GM19351 (cell line): ENCODE results near the gene AP1S3.
A peak's percentile ranks its signal among the peaks of the same experiment; 100 is the strongest.

ENCODE experiments used
- ATAC-seq: cut with Tn5 transposase; IDR thresholded peaks from one replicate; pipeline ENCODE4 v1.9.1; 2021; ENCODE audit warnings: mild to moderate bottlenecking, moderate library complexity; ENCODE audit not compliant: unreplicated experiment

Gene AP1S3

DNA sequence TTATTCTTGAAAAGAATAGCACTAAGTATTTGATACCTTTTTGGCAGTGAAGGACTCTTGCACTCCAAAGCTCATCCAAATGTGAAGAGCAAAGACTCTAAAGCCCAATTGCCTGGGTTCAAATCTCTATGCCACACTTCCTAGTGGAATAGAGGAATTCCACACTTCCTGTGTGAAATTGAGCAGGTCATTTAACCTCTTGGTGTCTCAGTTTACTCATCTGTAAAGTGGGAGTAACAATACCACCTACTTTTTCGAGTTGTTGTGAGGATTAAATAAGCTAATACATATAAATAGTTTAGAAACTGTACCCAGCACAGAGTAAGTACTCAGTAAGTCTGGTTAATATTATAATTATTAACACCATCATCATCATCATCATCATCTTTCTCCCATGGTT, 72.6 kb downstream of the AP1S3 start:
- no peak for ATAC-seq

DNA sequence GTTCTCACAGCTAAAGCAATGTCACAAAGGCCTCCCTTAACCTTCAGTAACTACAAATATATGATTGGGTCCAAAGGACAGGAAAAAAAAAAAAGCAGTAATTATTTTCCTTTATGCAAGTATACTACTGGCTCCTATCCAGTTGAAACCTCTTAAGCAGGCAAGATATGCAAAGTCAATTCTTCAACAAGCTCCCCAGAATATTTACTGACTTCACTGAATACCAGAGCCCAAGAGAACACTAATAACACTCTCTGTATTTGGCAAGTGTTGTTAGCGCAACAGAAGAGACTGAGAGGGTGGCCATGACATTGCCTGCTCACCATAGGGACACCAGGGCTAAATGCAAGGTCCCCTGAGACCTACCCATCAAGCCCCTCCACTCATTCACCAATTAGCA, 74.5 kb downstream of the AP1S3 start:
- ATAC-seq = peak; percentile 21

DNA sequence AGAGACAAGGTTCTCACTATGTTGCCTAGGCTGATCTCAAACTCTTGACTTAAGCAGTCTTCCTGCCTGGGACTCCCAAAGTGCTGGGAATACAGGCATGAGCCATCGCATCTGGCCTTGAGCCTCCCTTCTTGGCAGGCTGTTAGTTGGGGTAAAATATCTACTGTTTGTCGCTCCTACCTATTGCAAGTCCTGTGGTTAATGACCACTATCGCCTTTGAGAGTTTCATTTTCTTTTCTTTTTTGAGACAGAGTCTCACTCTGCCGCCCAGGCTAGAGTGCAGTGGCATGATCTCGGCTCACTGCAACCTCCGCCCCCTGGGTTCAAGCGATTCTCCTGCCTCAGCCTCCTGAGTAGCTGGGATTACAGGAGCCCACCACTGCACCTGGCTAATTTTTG, 75.6 kb downstream of the AP1S3 start:
- peak; percentile 65 for ATAC-seq

DNA sequence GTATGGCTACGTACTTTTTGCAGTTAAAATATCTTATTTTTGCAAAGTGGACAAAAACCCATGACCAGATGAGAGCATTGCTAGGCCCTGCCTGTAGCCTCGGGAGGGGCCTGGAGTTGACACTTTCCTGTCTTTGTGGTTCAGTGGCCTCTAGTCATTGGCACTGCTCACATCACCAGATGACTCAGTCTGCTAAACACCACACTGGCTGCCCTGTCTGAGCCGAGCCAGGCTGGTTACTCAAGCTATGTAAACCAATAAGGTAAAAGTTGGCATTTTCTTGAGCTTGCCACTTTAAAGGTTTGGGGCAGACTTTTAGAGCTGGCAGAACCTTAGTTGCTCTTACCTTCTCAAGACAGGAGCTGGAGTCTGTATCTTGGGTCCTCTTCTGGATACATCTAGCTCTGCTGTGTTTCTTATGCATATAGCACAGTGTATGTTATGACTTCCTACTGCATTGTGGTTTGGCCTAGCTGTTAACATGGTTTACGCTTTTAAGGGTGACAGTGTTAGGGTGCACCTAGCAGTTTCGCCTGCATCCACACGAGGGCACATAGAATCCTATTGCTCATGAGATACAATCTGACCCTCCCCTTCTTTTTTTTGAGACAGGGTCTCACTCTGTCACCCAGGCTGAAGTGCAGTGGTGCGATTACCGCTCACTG, 76.4 kb downstream of the AP1S3 start:
- ATAC-seq = peak; percentile 77

DNA sequence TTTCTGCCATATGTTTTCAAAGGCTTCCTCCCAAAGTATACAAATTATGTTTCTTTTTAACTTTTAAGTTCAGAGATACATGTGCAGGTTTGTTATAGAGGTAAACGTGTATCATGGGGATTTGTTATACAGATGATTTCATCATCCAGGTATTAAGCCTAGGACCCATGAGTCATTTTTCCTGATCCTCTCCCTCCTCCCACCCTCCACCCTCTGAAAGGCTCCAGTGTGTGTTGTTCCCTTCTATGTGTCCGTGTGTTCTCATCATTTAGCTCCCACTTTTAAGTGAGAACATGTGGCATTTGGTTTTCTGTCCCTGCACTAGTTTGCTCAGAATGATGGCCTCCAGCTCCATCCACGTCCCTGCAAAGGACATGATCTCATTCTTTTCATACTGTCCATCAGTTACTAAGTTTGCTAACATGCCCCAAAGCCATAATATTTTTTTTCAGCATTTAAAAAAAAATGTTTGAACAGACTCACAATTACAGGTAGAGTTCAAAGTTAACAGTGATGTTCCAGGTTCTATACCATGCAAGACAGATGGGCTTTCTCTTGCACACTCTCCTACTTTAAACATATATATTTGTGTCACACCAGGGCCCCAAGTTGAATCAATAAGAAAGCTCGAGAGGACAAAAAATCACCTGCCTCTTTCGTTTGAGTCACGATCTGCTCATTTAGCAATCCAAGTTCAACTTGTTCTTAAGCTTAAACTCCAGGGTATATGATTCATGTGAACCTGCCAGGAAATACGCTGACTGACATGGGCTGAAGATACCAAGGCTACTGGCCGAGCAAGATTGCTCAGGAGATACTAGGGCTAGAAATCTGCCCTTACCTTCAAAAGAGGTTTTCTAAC, 77.6 kb downstream of the AP1S3 start:
- no peak for ATAC-seq

DNA sequence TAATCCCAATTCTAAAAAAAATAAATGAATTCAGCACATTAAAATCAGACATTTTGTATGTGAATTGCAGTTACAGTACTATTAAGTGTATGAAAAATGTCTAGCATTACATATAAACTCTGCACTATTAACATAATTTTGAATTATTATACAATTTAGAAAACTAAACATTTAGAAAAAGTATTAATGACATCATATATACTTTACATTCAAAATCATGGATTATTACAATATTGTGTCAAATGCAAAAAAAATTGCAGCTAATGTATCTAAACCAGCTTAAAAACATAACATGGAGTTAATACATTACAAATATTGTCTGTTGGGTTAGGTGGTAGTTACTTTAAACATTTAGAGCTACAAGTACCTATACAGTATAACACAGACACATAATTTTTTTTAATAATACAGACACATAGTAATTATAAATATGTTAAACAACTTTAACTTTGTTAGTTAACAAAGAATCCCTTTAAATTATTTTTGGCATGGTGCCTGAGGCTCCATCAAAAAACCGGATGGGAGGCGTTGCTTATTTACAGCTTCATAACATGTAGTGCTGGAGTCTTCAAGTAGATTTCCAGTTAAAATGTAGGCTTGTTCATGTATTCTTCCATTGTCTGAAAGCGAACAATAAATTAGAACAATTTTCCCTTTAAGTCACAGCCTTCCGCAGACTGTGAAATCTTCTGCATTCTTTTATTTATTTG, 79.1 kb downstream of the AP1S3 start:
- ATAC-seq = no peak

DNA sequence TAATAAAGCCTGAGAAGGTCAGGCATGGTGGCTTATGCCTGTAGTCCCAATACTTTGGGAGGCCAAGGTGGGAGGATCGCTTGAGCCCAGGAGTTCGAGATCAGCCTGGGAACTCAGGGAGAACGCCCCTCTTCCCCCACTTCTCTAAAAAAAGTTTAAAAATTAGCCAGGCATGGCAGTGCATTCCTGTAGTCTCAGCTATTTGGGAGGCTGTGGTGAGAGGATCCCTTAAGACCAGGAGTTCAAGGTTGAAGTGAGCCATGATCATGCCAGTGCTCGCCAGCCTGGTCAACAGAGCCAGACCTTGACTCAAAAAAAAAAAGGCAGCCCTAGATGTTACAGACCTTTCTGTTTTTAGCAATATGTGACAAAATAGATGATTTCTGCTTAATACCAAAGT, 83.4 kb downstream of the AP1S3 start:
- no peak for ATAC-seq

DNA sequence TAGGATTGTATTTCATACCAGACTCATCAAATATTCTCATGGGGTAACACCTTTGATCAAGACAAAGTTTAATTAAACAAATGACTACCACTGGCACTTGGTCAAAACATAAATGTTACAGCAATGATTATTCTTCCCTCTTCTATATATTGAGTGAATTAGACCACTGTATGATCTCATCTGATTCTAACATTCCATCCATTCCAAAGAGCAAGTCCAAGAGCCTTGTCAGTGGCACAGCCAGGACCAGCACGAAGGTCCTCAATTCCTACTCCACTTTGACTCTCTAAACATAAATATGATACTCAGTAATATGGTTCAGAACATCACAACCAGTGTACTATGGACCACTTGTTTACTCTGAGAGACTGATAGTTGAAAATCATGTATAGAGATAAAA, 86.4 kb downstream of the AP1S3 start:
- no peak for ATAC-seq

DNA sequence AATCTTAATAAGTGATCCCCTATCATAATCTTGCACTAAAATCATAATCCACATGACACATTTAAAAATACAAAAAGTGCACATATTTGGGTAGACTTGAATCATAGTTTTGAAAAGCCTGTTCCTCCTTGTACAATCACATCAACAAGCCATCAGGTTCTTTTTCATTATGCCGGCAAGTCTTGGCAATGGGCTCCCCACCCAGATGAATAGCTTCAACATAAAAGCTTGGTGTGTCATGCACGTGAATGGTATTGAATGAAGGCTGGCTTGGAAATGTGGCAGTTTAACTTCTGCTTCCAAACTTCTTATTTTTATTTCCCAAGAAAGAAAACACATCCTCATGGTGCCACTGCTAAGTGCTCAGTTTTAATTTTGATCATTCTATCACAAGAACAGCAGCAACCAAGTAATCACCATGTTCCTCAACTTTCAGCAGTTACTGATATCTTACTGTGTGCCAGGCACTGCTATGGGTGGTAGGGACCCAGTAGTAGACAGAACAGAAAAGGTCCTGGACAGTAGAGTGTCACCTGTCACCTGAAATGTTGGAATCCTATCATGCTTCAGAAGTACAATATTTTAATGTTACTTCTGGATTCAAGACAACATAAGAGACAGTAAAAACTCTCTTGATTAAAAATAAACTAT, 89.9 kb downstream of the AP1S3 start:
- no peak for ATAC-seq

DNA sequence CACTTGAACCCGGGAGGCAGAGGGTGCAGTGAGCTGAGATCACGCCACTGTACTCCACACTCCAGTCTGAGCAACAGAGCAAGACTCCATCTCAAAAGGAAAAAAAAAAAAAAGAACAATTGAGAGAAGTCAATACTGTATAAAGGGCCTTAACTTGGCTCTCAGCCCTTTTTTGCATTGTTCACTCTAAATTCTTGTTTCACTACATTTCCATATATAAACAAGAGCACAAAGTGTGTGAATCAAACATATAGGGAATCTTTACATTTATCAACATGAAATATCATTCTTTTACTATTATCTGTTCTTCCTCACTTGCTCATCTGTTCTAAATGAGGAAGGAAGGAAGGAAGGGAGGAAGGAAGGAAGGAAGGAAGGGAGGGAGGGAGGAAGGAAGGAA, 90.8 kb downstream of the AP1S3 start:
- no peak for ATAC-seq

DNA sequence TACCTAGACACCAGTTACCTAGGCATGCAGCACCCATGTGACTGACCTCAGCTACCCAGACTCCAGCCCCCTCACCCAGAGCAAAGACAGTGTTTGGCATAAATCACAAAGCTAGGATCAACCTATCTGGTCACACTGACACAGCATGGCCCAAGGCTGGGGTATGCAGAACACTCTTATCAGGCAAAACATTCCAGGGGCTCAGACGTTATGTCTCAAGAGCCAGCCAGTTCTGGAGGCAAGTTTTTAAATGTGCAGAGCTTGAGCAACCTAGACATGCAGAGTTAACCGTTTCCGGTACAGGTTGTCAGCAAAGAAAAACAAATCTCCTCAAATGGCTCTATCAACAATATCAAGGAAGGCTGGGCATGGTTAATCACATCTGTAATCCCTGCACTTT, 92.8 kb downstream of the AP1S3 start:
- ATAC-seq = no peak

DNA sequence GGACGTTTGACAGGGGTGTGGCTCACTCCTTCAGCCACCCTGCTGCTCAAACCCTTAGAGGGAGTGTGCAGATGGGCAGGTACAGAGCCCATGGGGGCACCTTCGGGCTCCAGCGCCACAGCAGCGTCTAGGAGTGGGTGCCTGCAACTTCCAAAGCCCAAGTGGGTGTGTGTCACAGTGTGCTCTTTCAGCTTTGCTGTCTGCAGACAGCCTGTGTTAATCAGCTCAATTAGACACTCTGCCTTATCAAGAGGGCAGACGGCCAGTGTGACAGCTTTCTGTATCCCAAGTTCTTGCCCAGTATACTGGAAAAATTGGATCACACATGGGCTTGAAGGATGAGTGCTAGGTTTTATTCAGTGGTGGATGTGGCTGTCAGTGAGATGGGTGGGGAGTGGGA, 96.7 kb downstream of the AP1S3 start:
- ATAC-seq = no peak

DNA sequence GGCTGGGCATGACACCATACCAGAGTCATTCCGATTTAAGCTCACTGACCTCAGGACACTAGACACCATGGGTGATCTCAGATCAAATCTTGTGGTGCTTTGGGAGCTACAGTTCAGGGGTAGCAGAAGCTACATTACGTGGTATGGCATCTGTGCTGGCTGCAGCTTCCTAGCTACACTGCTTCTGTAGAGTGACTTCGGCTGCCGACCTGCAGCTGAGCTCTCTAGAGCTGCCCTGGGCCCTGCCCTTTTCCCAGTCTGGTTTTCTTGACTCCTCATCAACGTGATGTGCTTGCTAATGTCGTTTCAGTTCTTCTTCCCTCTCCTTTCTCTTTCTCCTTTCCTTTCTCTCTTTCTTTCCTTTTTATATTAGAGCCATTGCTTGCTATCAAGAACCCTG, 100.2 kb downstream of the AP1S3 start:
- no peak for ATAC-seq

DNA sequence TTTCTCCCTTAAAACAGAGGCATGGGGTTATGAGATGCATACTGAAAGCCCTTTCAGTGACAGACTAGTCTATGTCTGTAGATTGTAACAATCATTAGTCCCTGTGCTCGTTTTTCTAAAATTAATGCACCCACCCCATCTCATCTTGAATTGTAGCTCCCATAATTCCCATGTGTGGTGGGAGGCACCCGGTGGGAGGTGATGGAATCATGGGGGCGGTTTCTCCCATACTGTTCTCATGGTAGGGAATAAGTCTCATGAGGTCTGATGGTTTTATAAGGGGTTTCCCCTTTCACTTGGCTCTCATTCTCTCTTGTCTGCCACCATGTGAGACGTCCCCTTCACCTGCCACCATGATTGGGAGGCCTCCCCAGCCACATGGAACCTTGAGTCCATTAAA, 100.9 kb downstream of the AP1S3 start:
- no peak for ATAC-seq

DNA sequence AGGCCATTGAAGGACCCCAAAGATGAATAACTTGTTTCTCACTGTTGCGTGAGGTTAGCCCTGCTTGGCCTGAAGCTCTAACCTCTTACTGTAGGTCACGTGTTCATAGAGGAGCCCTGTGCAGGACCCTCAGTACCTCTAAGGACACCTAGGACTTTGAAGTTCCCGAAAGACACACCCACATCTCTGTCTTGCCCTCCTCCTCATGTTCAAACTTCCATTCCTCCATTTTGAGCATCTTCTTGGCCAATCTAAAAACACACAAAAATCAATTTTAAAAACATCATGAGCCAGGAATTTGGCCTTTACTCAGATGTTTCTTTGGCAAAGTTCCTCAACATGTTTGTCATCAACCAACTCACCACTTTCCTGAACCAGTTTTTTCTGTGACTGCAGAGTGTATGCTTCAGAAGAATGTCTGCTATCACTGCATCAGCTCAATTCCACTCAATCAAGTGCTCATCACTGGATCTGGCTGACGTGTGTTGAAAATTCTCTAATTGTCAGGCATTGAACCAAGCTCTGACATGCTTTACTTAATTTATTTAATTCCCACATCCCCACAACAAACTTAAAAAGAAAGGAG, 101.6 kb downstream of the AP1S3 start:
- ATAC-seq = no peak

DNA sequence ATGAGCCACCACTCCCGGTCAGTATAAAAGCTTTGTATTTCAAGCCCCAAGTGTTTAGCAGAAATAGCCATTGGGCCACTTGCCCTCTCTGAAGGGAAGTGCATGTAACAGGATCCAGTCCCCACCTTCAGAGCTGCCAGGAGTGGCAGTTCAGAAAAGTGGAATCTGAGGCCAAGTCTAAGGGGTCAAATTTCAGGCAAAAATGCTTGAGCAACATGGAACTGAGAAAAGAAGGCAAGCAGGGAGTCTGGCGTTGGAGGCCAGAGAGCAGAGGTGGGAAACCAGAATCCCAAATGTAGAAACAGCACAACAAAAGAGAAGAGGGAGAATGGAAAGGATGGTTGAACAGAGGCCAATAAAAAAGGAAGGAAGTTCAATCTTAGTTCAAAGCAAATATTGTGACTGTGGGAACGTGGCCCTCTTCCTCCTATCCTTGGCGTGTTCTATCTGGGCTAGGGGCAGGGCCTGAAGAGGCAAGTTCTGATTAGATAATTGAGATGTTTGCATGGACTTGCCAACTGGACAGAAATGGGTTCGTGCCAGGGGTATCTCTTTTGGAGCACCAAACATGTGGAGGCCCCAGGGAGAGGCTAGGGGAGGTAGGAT, 102.2 kb downstream of the AP1S3 start:
- ATAC-seq = no peak

DNA sequence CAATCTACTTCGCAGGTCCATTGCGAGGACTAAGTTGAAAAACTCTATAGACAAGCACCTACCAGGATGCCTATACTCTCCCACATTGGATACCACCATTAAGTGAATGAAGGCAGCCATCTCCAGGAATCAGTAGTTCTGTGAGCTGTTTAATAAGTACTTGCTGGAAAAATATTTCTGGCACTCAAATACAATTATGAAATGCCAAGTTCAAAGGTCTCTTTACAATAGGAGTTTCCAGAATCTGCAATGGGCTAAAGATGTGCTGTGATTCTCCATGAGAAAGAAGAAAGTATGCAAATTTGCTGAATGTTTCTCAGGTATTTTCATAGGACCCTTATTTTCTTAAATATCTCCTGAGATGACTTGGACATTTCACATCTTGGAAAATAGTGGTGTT, 103.0 kb downstream of the AP1S3 start:
- ATAC-seq = no peak

DNA sequence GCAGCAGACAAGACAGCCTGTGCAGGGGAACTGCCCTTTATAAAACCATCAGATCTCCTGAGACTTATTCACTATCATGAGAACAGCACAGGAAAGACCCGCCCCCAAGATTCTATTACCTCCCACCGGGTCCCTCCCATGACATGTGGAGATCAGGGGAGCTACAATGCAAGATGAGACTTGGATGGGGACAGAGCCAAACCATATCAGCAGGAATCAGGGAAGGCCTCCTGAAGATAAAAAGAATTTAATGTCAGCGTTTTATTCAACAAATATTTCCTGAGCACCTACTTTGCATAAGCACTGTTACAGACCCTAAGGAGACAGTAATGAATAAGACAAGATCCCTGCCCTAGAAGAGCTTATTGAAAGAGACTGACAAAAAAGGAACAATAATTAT, 105.0 kb downstream of the AP1S3 start:
- no peak for ATAC-seq

DNA sequence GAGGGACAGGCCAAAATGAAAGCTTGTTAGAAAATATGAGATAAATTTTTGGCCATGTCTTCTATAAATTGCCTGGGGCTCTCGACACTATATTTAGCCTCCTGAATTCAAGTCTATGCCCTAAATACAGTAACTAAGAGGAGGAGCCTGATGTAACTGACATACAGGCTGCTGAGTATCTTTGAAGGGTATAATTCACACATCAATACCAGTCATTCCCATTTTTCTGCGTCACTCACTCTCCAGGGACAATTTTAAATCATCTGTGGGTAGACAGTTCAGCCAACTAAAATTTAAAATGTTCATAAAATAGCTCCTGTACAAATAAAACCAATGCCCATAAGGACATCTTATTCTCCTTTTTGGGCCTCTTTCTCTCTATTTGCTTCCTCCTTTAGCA, 105.9 kb downstream of the AP1S3 start:
- ATAC-seq = no peak

DNA sequence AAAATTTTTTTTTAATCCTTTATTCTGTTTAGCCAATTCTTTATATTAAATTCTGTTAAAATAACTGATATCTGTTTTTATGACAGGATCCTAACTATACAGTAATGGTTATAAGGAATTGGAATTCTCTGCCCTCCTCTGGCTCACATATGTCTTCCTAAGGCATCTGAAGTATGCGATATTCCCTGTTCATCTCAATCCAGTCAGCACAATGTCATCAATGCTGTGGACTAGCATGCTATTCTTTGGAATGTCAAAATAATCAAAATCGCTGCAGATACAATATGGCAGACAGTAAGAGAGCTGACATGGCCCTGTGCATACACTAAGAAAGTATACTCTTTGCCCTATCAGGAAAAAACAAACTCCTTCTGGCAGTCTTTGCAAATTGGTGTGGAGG, 107.6 kb downstream of the AP1S3 start:
- ATAC-seq = no peak

DNA sequence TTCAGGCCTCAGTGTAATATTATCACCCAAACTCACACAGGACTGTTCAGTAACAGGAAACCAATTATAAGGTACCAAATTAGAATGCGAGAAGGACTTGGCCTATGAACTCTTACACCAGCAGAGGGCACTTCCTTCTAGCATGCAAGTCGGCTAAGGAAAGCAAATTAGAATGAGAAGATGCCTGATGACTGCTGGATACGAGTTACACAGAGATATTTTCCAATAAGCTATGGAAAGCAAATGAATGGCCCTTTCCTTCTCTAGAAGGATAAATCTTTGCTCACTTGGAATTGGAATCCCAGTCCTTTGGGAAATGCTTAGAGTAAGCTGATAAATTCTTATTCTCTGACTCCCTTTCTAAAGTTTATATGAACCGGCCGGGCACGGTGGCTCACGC, 109.8 kb downstream of the AP1S3 start:
- peak; percentile 96 for ATAC-seq
